GM23338 (cell line): Measurements from ENCODE around the gene CEP20. TPM values are rescaled to one million over a fixed set of nuclear protein-coding genes. Genes with fewer than 3 reads are reported as not detected.

ENCODE experiments used
- ATAC-seq: fragments of 200-7000 bp; cut with Tn5 transposase; 3 replicates; pipeline ENCODE4 v1.9.1; 2020
- DNase-seq: peaks from one replicate; pipeline ENCODE4 v3.0.0-alpha.2; 2015; ENCODE audit warnings: low spot score
- H2AFZ ChIP-seq: fragments of 200-600 bp; sonication (generic); 2 replicates; pipeline ENCODE4 v1.8.0; 2016; ENCODE audit warnings: antibody characterized with exemption, mild to moderate bottlenecking, moderate library complexity
- H3F3A ChIP-seq: fragments of 200-600 bp; sonication (generic); replicated peaks from 2 replicates; pipeline ENCODE4 v1.8.0; 2017; ENCODE audit warnings: antibody characterized with exemption, mixed run types, low read depth
- H3K27ac ChIP-seq: fragments of 200-600 bp; sonication (generic); 2 replicates; pipeline ENCODE4 v1.6.1; 2016; ENCODE audit warnings: low read depth
- H3K27me3 ChIP-seq: fragments of 200-600 bp; sonication (generic); 2 replicates; pipeline ENCODE4 v1.8.0; 2016; ENCODE audit warnings: mild to moderate bottlenecking, mixed run types, moderate library complexity; ENCODE audit not compliant: insufficient read depth
- H3K36me3 ChIP-seq: fragments of 200-600 bp; sonication (generic); 2 replicates; pipeline ENCODE4 v1.8.0; 2016; ENCODE audit warnings: mild to moderate bottlenecking; ENCODE audit not compliant: insufficient read depth
- H3K4me1 ChIP-seq: fragments of 200-600 bp; sonication (generic); 2 replicates; pipeline ENCODE4 v1.8.0; 2016; ENCODE audit warnings: mild to moderate bottlenecking, moderate library complexity; ENCODE audit not compliant: insufficient read depth
- H3K4me2 ChIP-seq: fragments of 200-600 bp; sonication (generic); 2 replicates; pipeline ENCODE4 v1.7.1; 2017; ENCODE audit warnings: mixed run types
- H3K4me3 ChIP-seq: fragments of 200-600 bp; sonication (generic); 2 replicates; pipeline ENCODE4 v1.6.1; 2016; ENCODE audit warnings: mixed run types
- H3K79me2 ChIP-seq: fragments of 200-600 bp; sonication (generic); replicated peaks from 2 replicates; pipeline ENCODE4 v1.8.0; 2017; ENCODE audit warnings: mild to moderate bottlenecking; ENCODE audit not compliant: insufficient read depth
- H3K9me2 ChIP-seq: fragments of 200-600 bp; sonication (generic); 2 replicates; pipeline ENCODE4 v1.8.0; 2017; ENCODE audit not compliant: insufficient read depth
- H4K20me1 ChIP-seq: fragments of 200-600 bp; sonication (generic); replicated peaks from 2 replicates; pipeline ENCODE4 v1.8.0; 2017; ENCODE audit warnings: mild to moderate bottlenecking; ENCODE audit not compliant: insufficient read depth
- H3K27ac Mint-ChIP-seq: 2 replicates; pipeline ENCODE4 v1.8.0; 2020; ENCODE audit warnings: inconsistent platforms, mild to moderate bottlenecking, moderate library complexity, mixed read lengths
- H3K27me3 Mint-ChIP-seq: 3 replicates; pipeline ENCODE4 v1.8.0; 2022; ENCODE audit warnings: low read depth, mild to moderate bottlenecking, moderate library complexity, mixed read lengths, inconsistent platforms; ENCODE audit not compliant: insufficient read depth, poor library complexity
- H3K36me3 Mint-ChIP-seq: 3 replicates; pipeline ENCODE4 v1.8.0; 2021; ENCODE audit warnings: low read depth, mild to moderate bottlenecking, inconsistent platforms, moderate library complexity, mixed read lengths
- H3K4me1 Mint-ChIP-seq: 3 replicates; pipeline ENCODE4 v1.8.0; 2020; ENCODE audit warnings: mild to moderate bottlenecking, inconsistent platforms, mixed read lengths
- H3K4me3 Mint-ChIP-seq: 3 replicates; pipeline ENCODE4 v1.8.0; 2021; ENCODE audit warnings: moderate library complexity, mild to moderate bottlenecking, inconsistent platforms, mixed read lengths
- H3K9me3 Mint-ChIP-seq: 3 replicates; pipeline ENCODE4 v1.8.0; 2020; ENCODE audit warnings: moderate library complexity, mild to moderate bottlenecking, inconsistent platforms, mixed read lengths
- CREB1 ChIP-seq: fragments of 250-450 bp; sonication (Bioruptor Pico); IDR thresholded peaks from 2 replicates; pipeline ENCODE4 v1.5.0; 2020; ENCODE audit warnings: low read depth, mild to moderate bottlenecking, moderate library complexity
- EZH2phosphoT487 ChIP-seq: fragments of 200-600 bp; sonication (generic); IDR thresholded peaks from one replicate; pipeline ENCODE4 v1.8.1; 2018; ENCODE audit warnings: antibody characterized with exemption; ENCODE audit not compliant: unreplicated experiment
- NANOG ChIP-seq: IDR thresholded peaks from 2 replicates; pipeline ENCODE4 v1.6.1; 2016; ENCODE audit warnings: antibody characterized with exemption, borderline replicate concordance
- ZNF114 ChIP-seq: fragments of 250-450 bp; sonication (Bioruptor Pico); IDR thresholded peaks from 2 replicates; pipeline ENCODE4 v1.5.0; 2020; ENCODE audit warnings: mild to moderate bottlenecking, moderate library complexity
- ZNF331 ChIP-seq: fragments of 250-450 bp; sonication (Bioruptor Pico); IDR thresholded peaks from 2 replicates; pipeline ENCODE4 v1.5.0; 2020; ENCODE audit warnings: low read depth, mild to moderate bottlenecking, moderate library complexity
- polyA plus RNA-seq: library from polyadenylated mRNA; unstranded; fragments of >200 nt; fragmentation: Nextera tagmentation; extraction: Ambion mirVana; gene quantifications from 2 replicates; pipeline ENCODE4 v1.2.1, GENCODE V29; 2016
- total RNA-seq: library from RNA; depleted of rRNA; stranded (reverse); fragments of >200 nt; shearing (Covaris generic); gene quantifications from 2 replicates; pipeline ENCODE4 v1.2.3, GENCODE V29; 2014
- TF ChIP-seq, protein P1 (sequence below): IDR thresholded peaks from one replicate; pipeline ENCODE4 v1.6.1; 2018; ENCODE audit warnings: antibody characterized with exemption; ENCODE audit not compliant: unreplicated experiment
- TF ChIP-seq, protein P2 (sequence below), 2 experiments: fragments of 200-600 bp in 1 of 2; sonication (generic) in 1 of 2; conservative IDR thresholded peaks; 2 replicates each; pipeline versions ENCODE4 v1.5.1 to v1.6.1; 2016 to 2017; ENCODE audit warnings: antibody characterized with exemption in 2 of 2, low read depth in 2 of 2, mild to moderate bottlenecking in 2 of 2, moderate library complexity in 1 of 2
- TF ChIP-seq, protein P3 (sequence below): fragments of 250-450 bp; sonication (Bioruptor Pico); IDR thresholded peaks from 2 replicates; pipeline ENCODE4 v1.5.0; 2020; ENCODE audit warnings: mild to moderate bottlenecking, moderate library complexity

The CEP20 gene
- total and polyA plus RNA-seq, 2 experiments from 2014 or later, result 60.2 to 70.9 TPM

- H3K36me3 Mint-ChIP-seq, result no peaks in the 10 kb centered on the region
- DNase-seq (no peak), ATAC-seq (no peak)
Observed at GRCh38 chr16:15843635-15844279, 44.6 kb downstream of the CEP20 start.

More at GRCh38 chr16:15843635-15844279, 44.6 kb downstream of the CEP20 start:
- H3K9me2 ChIP-seq, result no peaks in the 10 kb centered on the region
- H3K36me3 ChIP-seq, result no peaks in the 10 kb centered on the region
- H3F3A ChIP-seq, result no peaks in the 10 kb centered on the region
- H3K79me2 ChIP-seq, result no peaks in the 10 kb centered on the region
- no peaks in the 10 kb centered on the region for H3K9me3 Mint-ChIP-seq
- no peak overlapping the region for H3K4me3 ChIP-seq
- H3K4me3 Mint-ChIP-seq, result no peak overlapping the region
- no peaks in the 10 kb centered on the region for H3K4me1 ChIP-seq
- H3K27ac Mint-ChIP-seq, result no peak overlapping the region
- no peaks in the 10 kb centered on the region for H3K4me1 Mint-ChIP-seq
- H4K20me1 ChIP-seq, result no peaks in the 10 kb centered on the region; the same call in 1 of the 2 replicates
- no peak overlapping the region for H2AFZ ChIP-seq
- no peaks in the 10 kb centered on the region for H3K27me3 ChIP-seq
- H3K27ac ChIP-seq, result no peak overlapping the region
- no peak for TF ChIP-seq EZH2phosphoT487
- no peak for TF ChIP-seq CREB1 (CRISPR knock-in tag)
- TF ChIP-seq, protein P1, sequence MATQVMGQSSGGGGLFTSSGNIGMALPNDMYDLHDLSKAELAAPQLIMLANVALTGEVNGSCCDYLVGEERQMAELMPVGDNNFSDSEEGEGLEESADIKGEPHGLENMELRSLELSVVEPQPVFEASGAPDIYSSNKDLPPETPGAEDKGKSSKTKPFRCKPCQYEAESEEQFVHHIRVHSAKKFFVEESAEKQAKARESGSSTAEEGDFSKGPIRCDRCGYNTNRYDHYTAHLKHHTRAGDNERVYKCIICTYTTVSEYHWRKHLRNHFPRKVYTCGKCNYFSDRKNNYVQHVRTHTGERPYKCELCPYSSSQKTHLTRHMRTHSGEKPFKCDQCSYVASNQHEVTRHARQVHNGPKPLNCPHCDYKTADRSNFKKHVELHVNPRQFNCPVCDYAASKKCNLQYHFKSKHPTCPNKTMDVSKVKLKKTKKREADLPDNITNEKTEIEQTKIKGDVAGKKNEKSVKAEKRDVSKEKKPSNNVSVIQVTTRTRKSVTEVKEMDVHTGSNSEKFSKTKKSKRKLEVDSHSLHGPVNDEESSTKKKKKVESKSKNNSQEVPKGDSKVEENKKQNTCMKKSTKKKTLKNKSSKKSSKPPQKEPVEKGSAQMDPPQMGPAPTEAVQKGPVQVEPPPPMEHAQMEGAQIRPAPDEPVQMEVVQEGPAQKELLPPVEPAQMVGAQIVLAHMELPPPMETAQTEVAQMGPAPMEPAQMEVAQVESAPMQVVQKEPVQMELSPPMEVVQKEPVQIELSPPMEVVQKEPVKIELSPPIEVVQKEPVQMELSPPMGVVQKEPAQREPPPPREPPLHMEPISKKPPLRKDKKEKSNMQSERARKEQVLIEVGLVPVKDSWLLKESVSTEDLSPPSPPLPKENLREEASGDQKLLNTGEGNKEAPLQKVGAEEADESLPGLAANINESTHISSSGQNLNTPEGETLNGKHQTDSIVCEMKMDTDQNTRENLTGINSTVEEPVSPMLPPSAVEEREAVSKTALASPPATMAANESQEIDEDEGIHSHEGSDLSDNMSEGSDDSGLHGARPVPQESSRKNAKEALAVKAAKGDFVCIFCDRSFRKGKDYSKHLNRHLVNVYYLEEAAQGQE, result no peak
- TF ChIP-seq, protein P2, sequence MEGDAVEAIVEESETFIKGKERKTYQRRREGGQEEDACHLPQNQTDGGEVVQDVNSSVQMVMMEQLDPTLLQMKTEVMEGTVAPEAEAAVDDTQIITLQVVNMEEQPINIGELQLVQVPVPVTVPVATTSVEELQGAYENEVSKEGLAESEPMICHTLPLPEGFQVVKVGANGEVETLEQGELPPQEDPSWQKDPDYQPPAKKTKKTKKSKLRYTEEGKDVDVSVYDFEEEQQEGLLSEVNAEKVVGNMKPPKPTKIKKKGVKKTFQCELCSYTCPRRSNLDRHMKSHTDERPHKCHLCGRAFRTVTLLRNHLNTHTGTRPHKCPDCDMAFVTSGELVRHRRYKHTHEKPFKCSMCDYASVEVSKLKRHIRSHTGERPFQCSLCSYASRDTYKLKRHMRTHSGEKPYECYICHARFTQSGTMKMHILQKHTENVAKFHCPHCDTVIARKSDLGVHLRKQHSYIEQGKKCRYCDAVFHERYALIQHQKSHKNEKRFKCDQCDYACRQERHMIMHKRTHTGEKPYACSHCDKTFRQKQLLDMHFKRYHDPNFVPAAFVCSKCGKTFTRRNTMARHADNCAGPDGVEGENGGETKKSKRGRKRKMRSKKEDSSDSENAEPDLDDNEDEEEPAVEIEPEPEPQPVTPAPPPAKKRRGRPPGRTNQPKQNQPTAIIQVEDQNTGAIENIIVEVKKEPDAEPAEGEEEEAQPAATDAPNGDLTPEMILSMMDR (conservative IDR thresholded peaks at IDR 0.05; ENCODE audit: low read depth in 2 of 2), result no peak
- no peak for TF ChIP-seq NANOG
- TF ChIP-seq, protein P3, sequence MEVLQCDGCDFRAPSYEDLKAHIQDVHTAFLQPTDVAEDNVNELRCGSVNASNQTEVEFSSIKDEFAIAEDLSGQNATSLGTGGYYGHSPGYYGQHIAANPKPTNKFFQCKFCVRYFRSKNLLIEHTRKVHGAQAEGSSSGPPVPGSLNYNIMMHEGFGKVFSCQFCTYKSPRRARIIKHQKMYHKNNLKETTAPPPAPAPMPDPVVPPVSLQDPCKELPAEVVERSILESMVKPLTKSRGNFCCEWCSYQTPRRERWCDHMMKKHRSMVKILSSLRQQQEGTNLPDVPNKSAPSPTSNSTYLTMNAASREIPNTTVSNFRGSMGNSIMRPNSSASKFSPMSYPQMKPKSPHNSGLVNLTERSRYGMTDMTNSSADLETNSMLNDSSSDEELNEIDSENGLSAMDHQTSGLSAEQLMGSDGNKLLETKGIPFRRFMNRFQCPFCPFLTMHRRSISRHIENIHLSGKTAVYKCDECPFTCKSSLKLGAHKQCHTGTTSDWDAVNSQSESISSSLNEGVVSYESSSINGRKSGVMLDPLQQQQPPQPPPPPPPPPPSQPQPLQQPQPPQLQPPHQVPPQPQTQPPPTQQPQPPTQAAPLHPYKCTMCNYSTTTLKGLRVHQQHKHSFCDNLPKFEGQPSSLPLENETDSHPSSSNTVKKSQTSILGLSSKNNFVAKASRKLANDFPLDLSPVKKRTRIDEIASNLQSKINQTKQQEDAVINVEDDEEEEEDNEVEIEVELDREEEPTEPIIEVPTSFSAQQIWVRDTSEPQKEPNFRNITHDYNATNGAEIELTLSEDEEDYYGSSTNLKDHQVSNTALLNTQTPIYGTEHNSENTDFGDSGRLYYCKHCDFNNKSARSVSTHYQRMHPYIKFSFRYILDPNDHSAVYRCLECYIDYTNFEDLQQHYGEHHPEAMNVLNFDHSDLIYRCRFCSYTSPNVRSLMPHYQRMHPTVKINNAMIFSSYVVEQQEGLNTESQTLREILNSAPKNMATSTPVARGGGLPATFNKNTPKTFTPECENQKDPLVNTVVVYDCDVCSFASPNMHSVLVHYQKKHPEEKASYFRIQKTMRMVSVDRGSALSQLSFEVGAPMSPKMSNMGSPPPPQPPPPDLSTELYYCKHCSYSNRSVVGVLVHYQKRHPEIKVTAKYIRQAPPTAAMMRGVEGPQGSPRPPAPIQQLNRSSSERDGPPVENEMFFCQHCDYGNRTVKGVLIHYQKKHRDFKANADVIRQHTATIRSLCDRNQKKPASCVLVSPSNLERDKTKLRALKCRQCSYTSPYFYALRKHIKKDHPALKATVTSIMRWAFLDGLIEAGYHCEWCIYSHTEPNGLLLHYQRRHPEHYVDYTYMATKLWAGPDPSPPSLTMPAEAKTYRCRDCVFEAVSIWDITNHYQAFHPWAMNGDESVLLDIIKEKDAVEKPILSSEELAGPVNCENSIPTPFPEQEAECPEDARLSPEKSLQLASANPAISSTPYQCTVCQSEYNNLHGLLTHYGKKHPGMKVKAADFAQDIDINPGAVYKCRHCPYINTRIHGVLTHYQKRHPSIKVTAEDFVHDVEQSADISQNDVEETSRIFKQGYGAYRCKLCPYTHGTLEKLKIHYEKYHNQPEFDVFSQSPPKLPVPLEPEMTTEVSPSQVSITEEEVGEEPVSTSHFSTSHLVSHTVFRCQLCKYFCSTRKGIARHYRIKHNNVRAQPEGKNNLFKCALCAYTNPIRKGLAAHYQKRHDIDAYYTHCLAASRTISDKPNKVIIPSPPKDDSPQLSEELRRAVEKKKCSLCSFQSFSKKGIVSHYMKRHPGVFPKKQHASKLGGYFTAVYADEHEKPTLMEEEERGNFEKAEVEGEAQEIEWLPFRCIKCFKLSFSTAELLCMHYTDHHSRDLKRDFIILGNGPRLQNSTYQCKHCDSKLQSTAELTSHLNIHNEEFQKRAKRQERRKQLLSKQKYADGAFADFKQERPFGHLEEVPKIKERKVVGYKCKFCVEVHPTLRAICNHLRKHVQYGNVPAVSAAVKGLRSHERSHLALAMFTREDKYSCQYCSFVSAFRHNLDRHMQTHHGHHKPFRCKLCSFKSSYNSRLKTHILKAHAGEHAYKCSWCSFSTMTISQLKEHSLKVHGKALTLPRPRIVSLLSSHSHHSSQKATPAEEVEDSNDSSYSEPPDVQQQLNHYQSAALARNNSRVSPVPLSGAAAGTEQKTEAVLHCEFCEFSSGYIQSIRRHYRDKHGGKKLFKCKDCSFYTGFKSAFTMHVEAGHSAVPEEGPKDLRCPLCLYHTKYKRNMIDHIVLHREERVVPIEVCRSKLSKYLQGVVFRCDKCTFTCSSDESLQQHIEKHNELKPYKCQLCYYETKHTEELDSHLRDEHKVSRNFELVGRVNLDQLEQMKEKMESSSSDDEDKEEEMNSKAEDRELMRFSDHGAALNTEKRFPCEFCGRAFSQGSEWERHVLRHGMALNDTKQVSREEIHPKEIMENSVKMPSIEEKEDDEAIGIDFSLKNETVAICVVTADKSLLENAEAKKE (CRISPR knock-in tag), result no peak
- TF ChIP-seq ZNF114 (CRISPR knock-in tag), result no peak
- TF ChIP-seq ZNF331 (CRISPR knock-in tag), result no peak
- H3K27me3 Mint-ChIP-seq, result peaks cover 15% of the 10 kb centered on the region
- no peak overlapping the region for H3K4me2 ChIP-seq
